Adrenal gland (tissue), 5 donors: Measurements from ENCODE around the gene FAM107A.

ENCODE experiments used
- POLR2A ChIP-seq, 2 donors: fragments of 450-650 bp; IDR thresholded peaks; one replicate each; pipeline ENCODE4 v1.6.1; 2017; ENCODE audit warnings: antibody characterized with exemption in 2 of 2, mild to moderate bottlenecking in 2 of 2, moderate library complexity in 1 of 2
- TF ChIP-seq, protein P1 (sequence below), 6 experiments: fragments of 450-650 bp in 4 of 6; fragments of 200-600 bp in 2 of 6; sonication (generic) in 1 of 6; IDR thresholded peaks; 1 replicate in 5 of 6; 2 replicates in 1 of 6; pipeline versions ENCODE4 v1.5.1 to v1.8.0; 2016 to 2021; ENCODE audit warnings: antibody characterized with exemption in 6 of 6, mild to moderate bottlenecking in 2 of 6, moderate library complexity in 1 of 6
- donor health status: DM: no; HTN: no; CAD: no.

DNA sequence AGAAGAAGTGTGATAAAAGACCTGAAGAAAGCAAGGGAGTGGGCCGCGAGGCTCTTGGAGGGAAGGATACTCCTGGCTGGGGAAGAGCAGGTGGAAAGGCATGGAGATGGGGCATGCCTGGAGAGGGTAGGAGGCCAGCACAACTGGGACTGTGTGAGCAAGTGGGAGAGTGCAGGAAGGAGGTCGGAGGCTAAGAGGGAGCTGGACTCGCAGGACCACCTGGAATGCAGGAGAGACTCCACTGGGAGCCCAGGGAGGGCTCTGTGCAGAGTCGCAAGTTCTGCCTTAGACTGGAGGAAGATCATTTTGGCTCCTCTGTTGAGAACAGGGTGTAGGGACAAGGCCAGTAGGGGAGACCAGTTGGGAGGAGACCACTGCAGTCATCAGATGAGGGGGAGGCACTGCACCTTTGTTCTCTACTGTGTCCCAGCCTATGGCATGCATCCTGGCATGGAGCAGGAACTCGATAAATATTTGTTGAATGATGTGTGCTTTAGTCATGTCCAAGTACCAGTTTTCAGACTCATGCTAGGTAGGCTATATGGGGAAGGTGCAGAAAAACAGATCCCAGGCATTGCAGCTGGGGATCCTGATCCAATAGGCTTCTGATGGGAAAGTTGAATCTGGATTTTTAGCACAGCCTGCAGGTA lies 13.7 kb downstream of the FAM107A start:
- TF ChIP-seq, protein P1, sequence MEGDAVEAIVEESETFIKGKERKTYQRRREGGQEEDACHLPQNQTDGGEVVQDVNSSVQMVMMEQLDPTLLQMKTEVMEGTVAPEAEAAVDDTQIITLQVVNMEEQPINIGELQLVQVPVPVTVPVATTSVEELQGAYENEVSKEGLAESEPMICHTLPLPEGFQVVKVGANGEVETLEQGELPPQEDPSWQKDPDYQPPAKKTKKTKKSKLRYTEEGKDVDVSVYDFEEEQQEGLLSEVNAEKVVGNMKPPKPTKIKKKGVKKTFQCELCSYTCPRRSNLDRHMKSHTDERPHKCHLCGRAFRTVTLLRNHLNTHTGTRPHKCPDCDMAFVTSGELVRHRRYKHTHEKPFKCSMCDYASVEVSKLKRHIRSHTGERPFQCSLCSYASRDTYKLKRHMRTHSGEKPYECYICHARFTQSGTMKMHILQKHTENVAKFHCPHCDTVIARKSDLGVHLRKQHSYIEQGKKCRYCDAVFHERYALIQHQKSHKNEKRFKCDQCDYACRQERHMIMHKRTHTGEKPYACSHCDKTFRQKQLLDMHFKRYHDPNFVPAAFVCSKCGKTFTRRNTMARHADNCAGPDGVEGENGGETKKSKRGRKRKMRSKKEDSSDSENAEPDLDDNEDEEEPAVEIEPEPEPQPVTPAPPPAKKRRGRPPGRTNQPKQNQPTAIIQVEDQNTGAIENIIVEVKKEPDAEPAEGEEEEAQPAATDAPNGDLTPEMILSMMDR (IDR thresholded peaks at IDR 0.05): no peak
- TF ChIP-seq POLR2A (IDR thresholded peaks at IDR 0.05): no peak
